ENCODE results near the gene NSMF.

- TF ChIP-seq, protein P1, sequence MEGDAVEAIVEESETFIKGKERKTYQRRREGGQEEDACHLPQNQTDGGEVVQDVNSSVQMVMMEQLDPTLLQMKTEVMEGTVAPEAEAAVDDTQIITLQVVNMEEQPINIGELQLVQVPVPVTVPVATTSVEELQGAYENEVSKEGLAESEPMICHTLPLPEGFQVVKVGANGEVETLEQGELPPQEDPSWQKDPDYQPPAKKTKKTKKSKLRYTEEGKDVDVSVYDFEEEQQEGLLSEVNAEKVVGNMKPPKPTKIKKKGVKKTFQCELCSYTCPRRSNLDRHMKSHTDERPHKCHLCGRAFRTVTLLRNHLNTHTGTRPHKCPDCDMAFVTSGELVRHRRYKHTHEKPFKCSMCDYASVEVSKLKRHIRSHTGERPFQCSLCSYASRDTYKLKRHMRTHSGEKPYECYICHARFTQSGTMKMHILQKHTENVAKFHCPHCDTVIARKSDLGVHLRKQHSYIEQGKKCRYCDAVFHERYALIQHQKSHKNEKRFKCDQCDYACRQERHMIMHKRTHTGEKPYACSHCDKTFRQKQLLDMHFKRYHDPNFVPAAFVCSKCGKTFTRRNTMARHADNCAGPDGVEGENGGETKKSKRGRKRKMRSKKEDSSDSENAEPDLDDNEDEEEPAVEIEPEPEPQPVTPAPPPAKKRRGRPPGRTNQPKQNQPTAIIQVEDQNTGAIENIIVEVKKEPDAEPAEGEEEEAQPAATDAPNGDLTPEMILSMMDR (conservative IDR thresholded peaks at IDR 0.05 in 1 of 2, IDR thresholded peaks at IDR 0.05 in 1 of 2; ENCODE audit: extremely low read depth in 1 of 2, insufficient read depth in 1 of 2, low read depth in 1 of 2, low read length in 2 of 2), result no peak
- TF ChIP-seq EZH2 (IDR thresholded peaks at IDR 0.05; ENCODE audit: borderline replicate concordance, low read length), result no peak
Observed at GRCh38 chr9:137492464-137493363, 33.6 kb upstream of the NSMF start.

Data from mammary epithelial cell (primary cell).